HepG2 (cell line): ENCODE data around the gene CLN6. TPM values are rescaled to one million over a fixed set of nuclear protein-coding genes. Genes with fewer than 3 reads are reported as not detected.

ENCODE experiments used
- ATAC-seq: fragments of 200-7000 bp; cut with Tn5 transposase; 3 replicates; pipeline ENCODE4 v1.9.1; 2020; ENCODE audit warnings: mild to moderate bottlenecking, moderate library complexity
- BruUV-seq: library from RNA; stranded (reverse); fragments of 400-500 nt; replicated peaks from 2 replicates; lab custom pipeline; 2021; lab: Mats Ljungman, UMichigan
- CTCF ChIA-PET: fragments of 300-600 bp; formaldehyde crosslinking; extraction: SDS; loops from one replicate; lab custom pipeline; 2021; ENCODE audit warnings: low total read pairs, inconsistent platforms, low intra/inter-chr PET ratio; lab: Yijun Ruan, JAX
- POLR2A ChIA-PET: fragments of 350-600 bp; sonication (Branson Sonifier 250); formaldehyde crosslinking; loops from one replicate; lab custom pipeline; 2020; ENCODE audit warnings: antibody characterized with exemption, inconsistent platforms; lab: Yijun Ruan, JAX
- DNase-seq: peaks from one replicate; pipeline ENCODE4 v3.0.0-alpha.2; 2015; ENCODE audit warnings: low spot score
- FAIRE-seq: peaks from 3 replicates; lab custom pipeline; 2011; peaks lifted over from hg19 to GRCh38; lab: Jason Lieb, UNC
- H2AFZ ChIP-seq: one replicate; pipeline ENCODE4 v1.6.1; 2011; ENCODE audit warnings: low read length, inconsistent platforms
- H3K27ac ChIP-seq: fragments of 300-600 bp; 3 replicates; pipeline ENCODE4 v1.8.0; 2011; ENCODE audit warnings: mixed run types, mild to moderate bottlenecking, mixed read lengths, low read length, inconsistent platforms; ENCODE audit not compliant: insufficient read depth; ENCODE audit errors: extremely low read length
- H3K27me3 ChIP-seq, 2 experiments: fragments of 200-600 bp in 1 of 2; 2 replicates in 1 of 2; 3 replicates in 1 of 2; pipeline versions ENCODE4 v1.6.0 to v1.8.0; 2011; ENCODE audit warnings: low read length in 2 of 2, mild to moderate bottlenecking in 2 of 2, moderate library complexity in 2 of 2, inconsistent platforms in 1 of 2; ENCODE audit not compliant: insufficient read depth in 2 of 2, control insufficient read depth in 1 of 2
- H3K36me3 ChIP-seq, 2 experiments: fragments of 200-600 bp in 1 of 2; replicated peaks in 1 of 2; 2 replicates in 1 of 2; 3 replicates in 1 of 2; pipeline versions ENCODE4 v1.5.1 to v1.8.0; 2011; ENCODE audit warnings: low read length in 2 of 2, inconsistent platforms in 1 of 2; ENCODE audit not compliant: insufficient read depth in 2 of 2, control insufficient read depth in 1 of 2
- H3K4me1 ChIP-seq: 2 replicates; pipeline ENCODE4 v1.5.1; 2012; ENCODE audit warnings: low read length, inconsistent platforms; ENCODE audit not compliant: insufficient read depth
- H3K4me2 ChIP-seq: 2 replicates; pipeline ENCODE4 v1.6.0; 2011; ENCODE audit warnings: low read depth, low read length, inconsistent platforms
- H3K4me3 ChIP-seq, 3 experiments: fragments of 200-600 bp in 1 of 3; sonication (generic), shearing (Covaris generic) in 1 of 3; replicated peaks in 1 of 3; 2 replicates each; pipeline ENCODE4 v1.5.1; 2011 to 2016; ENCODE audit warnings: low read length in 3 of 3, inconsistent platforms in 2 of 3, low read depth in 2 of 3, mild to moderate bottlenecking in 2 of 3, control low read depth in 1 of 3, mixed read lengths in 1 of 3; ENCODE audit not compliant: insufficient read depth in 1 of 3
- H3K79me2 ChIP-seq: one replicate; pipeline ENCODE4 v1.6.1; 2011; ENCODE audit warnings: low read length, inconsistent platforms; ENCODE audit not compliant: insufficient read depth
- H3K9ac ChIP-seq: 2 replicates; pipeline ENCODE4 v1.6.0; 2011; ENCODE audit warnings: mild to moderate bottlenecking, low read depth, low read length, inconsistent platforms; ENCODE audit not compliant: insufficient read depth
- H3K9me3 ChIP-seq: 2 replicates; pipeline ENCODE4 v1.5.1; 2012; ENCODE audit warnings: mild to moderate bottlenecking, low read length
- H4K20me1 ChIP-seq: 2 replicates; pipeline ENCODE4 v1.6.0; 2011; ENCODE audit warnings: inconsistent platforms, mild to moderate bottlenecking, low read length, moderate library complexity; ENCODE audit not compliant: insufficient read depth
- AGO1 ChIP-seq: fragments of 200-400 bp; formaldehyde crosslinking; IDR thresholded peaks from 2 replicates; pipeline ENCODE4 v1.6.1; 2017; ENCODE audit warnings: mild to moderate bottlenecking, low read depth, low read length, moderate library complexity; ENCODE audit not compliant: poor library complexity, severe bottlenecking
- ARNTL ChIP-seq: sonication (generic); formaldehyde crosslinking; IDR thresholded peaks from 2 replicates; pipeline ENCODE4 v1.4.0; 2020; ENCODE audit warnings: mild to moderate bottlenecking, missing genetic modification reagents
- DPF2 ChIP-seq: sonication (generic); formaldehyde crosslinking; IDR thresholded peaks from 2 replicates; pipeline ENCODE4 v1.4.0; 2020; ENCODE audit warnings: mild to moderate bottlenecking, low read depth, missing genetic modification reagents, borderline replicate concordance
- HDAC1 ChIP-seq: sonication (generic); formaldehyde crosslinking; IDR thresholded peaks from 2 replicates; pipeline ENCODE4 v1.5.1; 2020; ENCODE audit warnings: mild to moderate bottlenecking, missing genetic modification reagents
- HNRNPK ChIP-seq: fragments of 200-400 bp; formaldehyde crosslinking; IDR thresholded peaks from 2 replicates; pipeline ENCODE4 v1.6.1; 2018; ENCODE audit warnings: low read length, low read depth, moderate library complexity, mild to moderate bottlenecking; ENCODE audit not compliant: poor library complexity, severe bottlenecking
- IKZF1 ChIP-seq: fragments of 450-650 bp; IDR thresholded peaks from 2 replicates; pipeline ENCODE4 v1.7.1; 2016
- PHF21A ChIP-seq: sonication (generic); formaldehyde crosslinking; IDR thresholded peaks from 2 replicates; pipeline ENCODE4 v1.5.0; 2020; ENCODE audit warnings: mild to moderate bottlenecking, missing genetic modification reagents
- POLR2G ChIP-seq: fragments of 200-400 bp; formaldehyde crosslinking; IDR thresholded peaks from 2 replicates; pipeline ENCODE4 v1.6.1; 2018; ENCODE audit warnings: mild to moderate bottlenecking, low read depth, low read length, moderate library complexity
- RFX1 ChIP-seq: fragments of 450-650 bp; IDR thresholded peaks from 2 replicates; pipeline ENCODE4 v1.6.1; 2017
- SPEN ChIP-seq: sonication (generic); formaldehyde crosslinking; IDR thresholded peaks from 2 replicates; pipeline ENCODE4 v1.5.1; 2020; ENCODE audit warnings: low read depth, mild to moderate bottlenecking, missing genetic modification reagents
- TEAD3 ChIP-seq: optimal IDR thresholded peaks from 2 replicates; pipeline ENCODE3; 2016; ENCODE audit warnings: borderline replicate concordance
- ZNF343 ChIP-seq: sonication (generic); formaldehyde crosslinking; IDR thresholded peaks from 2 replicates; pipeline ENCODE4 v1.4.0; 2020; ENCODE audit warnings: mild to moderate bottlenecking, missing genetic modification reagents
- ZNF556 ChIP-seq: sonication (generic); formaldehyde crosslinking; IDR thresholded peaks from 2 replicates; pipeline ENCODE4 v1.4.0; 2020; ENCODE audit warnings: mild to moderate bottlenecking, missing genetic modification reagents, borderline replicate concordance
- ZNF558 ChIP-seq: sonication (generic); formaldehyde crosslinking; IDR thresholded peaks from 2 replicates; pipeline ENCODE4 v1.9.0; 2022; ENCODE audit warnings: mild to moderate bottlenecking, missing genetic modification reagents, borderline replicate concordance
- ZSCAN29 ChIP-seq: sonication (generic); formaldehyde crosslinking; conservative IDR thresholded peaks from 2 replicates; pipeline ENCODE4 v1.4.0; 2020; ENCODE audit warnings: mild to moderate bottlenecking, missing genetic modification reagents
- WGBS: methylation state at CpG from one replicate; pipeline ENCODE4 v1.1.6; 2017; ENCODE audit warnings: low lambda C conversion rate; 5-methylcytosine and 5-hydroxymethylcytosine counted together
- in situ Hi-C: cut with HindIII; loops from 2 replicates; pipeline ENCODE4 v1.10.0; 2017; ENCODE audit warnings: low pct_unique_long_range_greater_than_20kb; ENCODE audit not compliant: extremely low pct_ligation_motif_present
- intact Hi-C: fragments of 100-400 bp; cut with micrococcal nuclease; formaldehyde crosslinking; loops from one replicate; pipeline ENCODE4 v1.10.0; 2022; ENCODE audit not compliant: unreplicated experiment
- polyA plus RNA-seq, 8 experiments: library from polyadenylated mRNA; depleted of rRNA in 3 of 8; stranded (reverse) in 7 of 8; unstranded in 1 of 8; fragments of >200 nt; fragmentation: Illumina TruSeq in 4 of 8; extraction: Trizol in 4 of 8; gene quantifications; 2 replicates each; pipeline versions ENCODE4 v1.2.1 to v1.2.3, GENCODE V29; 2011 to 2016; ENCODE audit warnings: low read depth in 4 of 8, missing spikeins in 1 of 8, mixed read lengths in 1 of 8; ENCODE audit not compliant: insufficient read depth in 1 of 8
- total RNA-seq, 5 experiments: library from RNA; depleted of rRNA; stranded (reverse); fragments of >200 nt; fragmentation: Illumina TruSeq; extraction: Trizol; gene quantifications; 2 replicates each; pipeline ENCODE4 v1.2.3, GENCODE V29; 2016; ENCODE audit warnings: low read depth in 1 of 5
- TF ChIP-seq, protein P1 (sequence below): IDR thresholded peaks from 2 replicates; pipeline ENCODE4 v1.6.1; 2012; ENCODE audit warnings: inconsistent platforms
- TF ChIP-seq, protein P2 (sequence below): sonication (generic); formaldehyde crosslinking; IDR thresholded peaks from 2 replicates; pipeline ENCODE4 v1.5.0; 2020; ENCODE audit warnings: mild to moderate bottlenecking, missing genetic modification reagents, borderline replicate concordance
- TF ChIP-seq, protein P3 (sequence below): sonication (generic); formaldehyde crosslinking; IDR thresholded peaks from 2 replicates; pipeline ENCODE4 v1.9.0; 2021; ENCODE audit warnings: missing genetic modification reagents, mild to moderate bottlenecking, borderline replicate concordance

The CLN6 gene
- total and polyA plus RNA-seq, 2 of the 13 experiments (the other 11 are each of a cell fraction or from before 2014, with no cell fraction given) = 24.9 to 27.1 TPM

DNA sequence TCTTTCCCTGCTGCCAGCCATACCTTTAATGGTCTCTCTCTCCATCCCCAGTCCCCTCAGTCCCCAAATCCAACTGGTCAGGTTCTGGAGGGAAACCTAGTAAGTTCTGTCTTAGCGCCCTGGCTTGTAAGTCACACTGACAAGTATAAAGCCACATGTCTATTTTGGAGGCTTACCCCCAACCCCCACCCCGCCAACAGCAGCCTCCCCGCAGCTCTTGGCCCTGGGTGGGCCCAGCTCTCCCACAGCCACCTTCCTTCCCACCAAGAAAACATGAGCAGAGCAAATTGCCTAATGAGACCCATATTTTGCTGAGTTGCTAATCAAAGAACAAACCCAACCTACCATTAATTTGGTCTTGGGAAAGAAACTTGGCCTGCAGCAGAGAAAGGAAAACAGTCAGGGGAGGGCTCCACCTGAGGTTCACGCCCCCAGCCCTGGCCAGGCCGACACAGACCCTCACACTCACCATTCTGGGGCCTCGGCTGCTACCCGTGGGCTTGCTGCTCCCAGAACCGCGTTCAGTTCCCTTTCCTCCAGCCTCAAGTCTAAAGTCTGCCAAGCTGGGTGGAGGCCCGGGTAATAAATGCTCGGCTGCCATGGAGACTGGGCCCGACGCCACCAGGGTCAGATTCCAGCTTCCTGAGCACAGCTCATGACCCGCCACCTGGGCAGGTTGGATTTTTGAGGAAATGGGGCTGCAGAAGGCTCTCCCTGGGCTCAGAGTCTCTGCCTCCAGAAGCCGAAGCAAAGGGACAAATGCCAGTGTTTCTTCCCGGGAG lies 24.6 kb downstream of the CLN6 start, which contains the start of gene CALML4:
Gene CALML4 (minus strand): TSS at position 557 of the 782 bp plus-strand sequence. CDS start 85 bp downstream, at position 472.
- Histone ChIP-seq H3K4me3 (peak within 1 kb of the TSS in 2 of 3 experiments; percentile 43 to 50; a peak in 3 of 6 replicates), H3K9me3 (no peaks in the 10 kb centered on the region), H3K36me3 (peaks cover 3% of the 10 kb centered on the region in 2 experiments; a peak in 2 of 5 replicates), H3K27ac (peak within 1 kb of the TSS; percentile 81), H3K4me2 (peak within 1 kb of the TSS; percentile 71), H3K4me1 (peaks cover 49% of the 10 kb centered on the region), H2AFZ (no peak within 1 kb of the TSS), H3K79me2 (no peaks in the 10 kb centered on the region), H3K9ac (peak within 1 kb of the TSS; percentile 44; the same call in 1 of the 2 replicates), H4K20me1 (0 out of 2 replicates have a peak, but pooled peaks cover 6% of the 10 kb centered on the region), H3K27me3 (no peaks in the 10 kb centered on the region)
- intact Hi-C loops = no loop called here
- TSS peak; percentile 29 for BruUV-seq
- WGBS = 60% methylated on average over 5 of the region's 16 CpGs
- ChIA-PET CTCF (no interaction called here), POLR2A (interaction anchor here (0.8 to 1.3 kb wide), 2 partner anchors 10 to 95 kb away, joined by 3 to 4 read pairs; no protein-coding TSS in a partner anchor)
- FAIRE-seq (peak; percentile 65), ATAC-seq (peak; percentile 91), DNase-seq (peak; percentile 74)
- in situ Hi-C loops = no loop called here
- TF ChIP-seq, protein P1, sequence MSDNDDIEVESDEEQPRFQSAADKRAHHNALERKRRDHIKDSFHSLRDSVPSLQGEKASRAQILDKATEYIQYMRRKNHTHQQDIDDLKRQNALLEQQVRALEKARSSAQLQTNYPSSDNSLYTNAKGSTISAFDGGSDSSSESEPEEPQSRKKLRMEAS = 0 out of 2 replicates have a peak, but pooled peaks have one; percentile 30
- TF ChIP-seq DPF2 (CRISPR knock-in tag) = peak; percentile 29; the same call in 1 of the 2 replicates
- TF ChIP-seq ZNF556 (CRISPR knock-in tag) = peak; percentile 61; the same call in 1 of the 2 replicates
- TF ChIP-seq ZNF343 (CRISPR knock-in tag) = 0 out of 2 replicates have a peak, but pooled peaks have one; percentile 60
- no peak for TF ChIP-seq ZNF558 (CRISPR knock-in tag)
- TF ChIP-seq IKZF1 = no peak
- TF ChIP-seq SPEN (CRISPR knock-in tag) = peak; percentile 48; the same call in 1 of the 2 replicates
- TF ChIP-seq PHF21A = peak; percentile 19; the same call in 1 of the 2 replicates
- TF ChIP-seq ARNTL = peak; percentile 52; the same call in 1 of the 2 replicates
- TF ChIP-seq HDAC1 (CRISPR knock-in tag) = peak; percentile 52; the same call in 1 of the 2 replicates
- TF ChIP-seq, protein P2, sequence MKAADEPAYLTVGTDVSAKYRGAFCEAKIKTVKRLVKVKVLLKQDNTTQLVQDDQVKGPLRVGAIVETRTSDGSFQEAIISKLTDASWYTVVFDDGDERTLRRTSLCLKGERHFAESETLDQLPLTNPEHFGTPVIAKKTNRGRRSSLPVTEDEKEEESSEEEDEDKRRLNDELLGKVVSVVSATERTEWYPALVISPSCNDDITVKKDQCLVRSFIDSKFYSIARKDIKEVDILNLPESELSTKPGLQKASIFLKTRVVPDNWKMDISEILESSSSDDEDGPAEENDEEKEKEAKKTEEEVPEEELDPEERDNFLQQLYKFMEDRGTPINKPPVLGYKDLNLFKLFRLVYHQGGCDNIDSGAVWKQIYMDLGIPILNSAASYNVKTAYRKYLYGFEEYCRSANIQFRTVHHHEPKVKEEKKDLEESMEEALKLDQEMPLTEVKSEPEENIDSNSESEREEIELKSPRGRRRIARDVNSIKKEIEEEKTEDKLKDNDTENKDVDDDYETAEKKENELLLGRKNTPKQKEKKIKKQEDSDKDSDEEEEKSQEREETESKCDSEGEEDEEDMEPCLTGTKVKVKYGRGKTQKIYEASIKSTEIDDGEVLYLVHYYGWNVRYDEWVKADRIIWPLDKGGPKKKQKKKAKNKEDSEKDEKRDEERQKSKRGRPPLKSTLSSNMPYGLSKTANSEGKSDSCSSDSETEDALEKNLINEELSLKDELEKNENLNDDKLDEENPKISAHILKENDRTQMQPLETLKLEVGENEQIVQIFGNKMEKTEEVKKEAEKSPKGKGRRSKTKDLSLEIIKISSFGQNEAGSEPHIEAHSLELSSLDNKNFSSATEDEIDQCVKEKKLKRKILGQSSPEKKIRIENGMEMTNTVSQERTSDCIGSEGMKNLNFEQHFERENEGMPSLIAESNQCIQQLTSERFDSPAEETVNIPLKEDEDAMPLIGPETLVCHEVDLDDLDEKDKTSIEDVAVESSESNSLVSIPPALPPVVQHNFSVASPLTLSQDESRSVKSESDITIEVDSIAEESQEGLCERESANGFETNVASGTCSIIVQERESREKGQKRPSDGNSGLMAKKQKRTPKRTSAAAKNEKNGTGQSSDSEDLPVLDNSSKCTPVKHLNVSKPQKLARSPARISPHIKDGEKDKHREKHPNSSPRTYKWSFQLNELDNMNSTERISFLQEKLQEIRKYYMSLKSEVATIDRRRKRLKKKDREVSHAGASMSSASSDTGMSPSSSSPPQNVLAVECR (CRISPR knock-in tag) = peak; percentile 68; the same call in 1 of the 2 replicates
- TF ChIP-seq POLR2G = peak; percentile 33; the same call in 1 of the 2 replicates
- TF ChIP-seq, protein P3, sequence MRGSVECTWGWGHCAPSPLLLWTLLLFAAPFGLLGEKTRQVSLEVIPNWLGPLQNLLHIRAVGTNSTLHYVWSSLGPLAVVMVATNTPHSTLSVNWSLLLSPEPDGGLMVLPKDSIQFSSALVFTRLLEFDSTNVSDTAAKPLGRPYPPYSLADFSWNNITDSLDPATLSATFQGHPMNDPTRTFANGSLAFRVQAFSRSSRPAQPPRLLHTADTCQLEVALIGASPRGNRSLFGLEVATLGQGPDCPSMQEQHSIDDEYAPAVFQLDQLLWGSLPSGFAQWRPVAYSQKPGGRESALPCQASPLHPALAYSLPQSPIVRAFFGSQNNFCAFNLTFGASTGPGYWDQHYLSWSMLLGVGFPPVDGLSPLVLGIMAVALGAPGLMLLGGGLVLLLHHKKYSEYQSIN = no peak
- TF ChIP-seq AGO1 = peak; percentile 1
- no peak for TF ChIP-seq HNRNPK
- peak; percentile 73 for TF ChIP-seq TEAD3 (CRISPR knock-in tag)
- TF ChIP-seq RFX1 = peak; percentile 81
- TF ChIP-seq ZSCAN29 (CRISPR knock-in tag) = 0 out of 2 replicates have a peak, but pooled peaks have one; percentile 59
